ENCODE measurements around the gene SLC6A19. TPM values are rescaled to one million over a fixed set of nuclear protein-coding genes. Genes with fewer than 3 reads are reported as not detected.

Gene SLC6A19
- total RNA-seq, 2 experiments from 2014 or later, result not detected

DNA sequence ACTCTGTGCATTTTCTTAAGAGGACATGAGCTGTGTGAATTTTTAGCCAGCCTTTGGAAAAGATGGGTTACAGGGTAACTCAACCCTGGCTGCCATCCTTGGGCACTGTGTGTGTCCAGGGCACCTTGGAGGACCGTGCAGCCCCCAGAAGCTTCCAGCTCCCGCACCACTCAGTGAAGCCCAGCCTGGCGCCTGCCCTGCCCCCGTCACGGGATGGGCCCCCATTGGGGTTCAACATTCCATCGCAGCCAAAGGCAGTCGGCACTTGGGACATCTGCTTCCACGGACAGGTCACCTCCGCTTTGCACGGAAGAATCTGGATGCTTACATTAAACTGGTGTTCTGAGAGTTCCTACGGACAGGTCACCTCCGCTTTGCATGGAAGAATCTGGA, 21.9 kb downstream of the SLC6A19 start:
- ATAC-seq (ENCODE audit: poor library complexity), result no peak
- no peak overlapping the region for H3K27ac ChIP-seq (ENCODE audit: low read depth in 1 of 2, low read length in 2 of 2)
- no peaks in the 10 kb centered on the region for H3K9me3 ChIP-seq (ENCODE audit: control insufficient read depth in 1 of 2, insufficient read depth in 1 of 2, low read length in 2 of 2)
- H3K27me3 Mint-ChIP-seq, result no peaks in the 10 kb centered on the region
- CTCF ChIA-PET, result no interaction called here
- no peaks in the 10 kb centered on the region for H3K27me3 ChIP-seq (ENCODE audit: control insufficient read depth in 1 of 2, insufficient read depth in 2 of 2, low read length in 2 of 2)
- intact Hi-C loops (cut with DNase I, micrococcal nuclease), result no loop called here
- H3K36me3 ChIP-seq (ENCODE audit: insufficient read depth, low read length), result no peaks in the 10 kb centered on the region
- no peak overlapping the region for H3K4me3 Mint-ChIP-seq
- peaks cover 6% of the 10 kb centered on the region for H3K4me1 Mint-ChIP-seq (ENCODE audit: low read depth)
- H3K27ac Mint-ChIP-seq, result no peak overlapping the region
- H3K4me1 ChIP-seq (ENCODE audit: insufficient read depth, low read length), result no peaks in the 10 kb centered on the region
- TF ChIP-seq, protein P1, sequence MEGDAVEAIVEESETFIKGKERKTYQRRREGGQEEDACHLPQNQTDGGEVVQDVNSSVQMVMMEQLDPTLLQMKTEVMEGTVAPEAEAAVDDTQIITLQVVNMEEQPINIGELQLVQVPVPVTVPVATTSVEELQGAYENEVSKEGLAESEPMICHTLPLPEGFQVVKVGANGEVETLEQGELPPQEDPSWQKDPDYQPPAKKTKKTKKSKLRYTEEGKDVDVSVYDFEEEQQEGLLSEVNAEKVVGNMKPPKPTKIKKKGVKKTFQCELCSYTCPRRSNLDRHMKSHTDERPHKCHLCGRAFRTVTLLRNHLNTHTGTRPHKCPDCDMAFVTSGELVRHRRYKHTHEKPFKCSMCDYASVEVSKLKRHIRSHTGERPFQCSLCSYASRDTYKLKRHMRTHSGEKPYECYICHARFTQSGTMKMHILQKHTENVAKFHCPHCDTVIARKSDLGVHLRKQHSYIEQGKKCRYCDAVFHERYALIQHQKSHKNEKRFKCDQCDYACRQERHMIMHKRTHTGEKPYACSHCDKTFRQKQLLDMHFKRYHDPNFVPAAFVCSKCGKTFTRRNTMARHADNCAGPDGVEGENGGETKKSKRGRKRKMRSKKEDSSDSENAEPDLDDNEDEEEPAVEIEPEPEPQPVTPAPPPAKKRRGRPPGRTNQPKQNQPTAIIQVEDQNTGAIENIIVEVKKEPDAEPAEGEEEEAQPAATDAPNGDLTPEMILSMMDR (IDR thresholded peaks at IDR 0.05), result no peak
- POLR2A ChIA-PET, result no interaction called here
- H3K4me3 ChIP-seq (ENCODE audit: low read length), result no peak overlapping the region
- no peaks in the 10 kb centered on the region for H3K36me3 Mint-ChIP-seq (ENCODE audit: low read depth)
- H3K9me3 Mint-ChIP-seq, result no peaks in the 10 kb centered on the region
- no peak for DNase-seq

DNA sequence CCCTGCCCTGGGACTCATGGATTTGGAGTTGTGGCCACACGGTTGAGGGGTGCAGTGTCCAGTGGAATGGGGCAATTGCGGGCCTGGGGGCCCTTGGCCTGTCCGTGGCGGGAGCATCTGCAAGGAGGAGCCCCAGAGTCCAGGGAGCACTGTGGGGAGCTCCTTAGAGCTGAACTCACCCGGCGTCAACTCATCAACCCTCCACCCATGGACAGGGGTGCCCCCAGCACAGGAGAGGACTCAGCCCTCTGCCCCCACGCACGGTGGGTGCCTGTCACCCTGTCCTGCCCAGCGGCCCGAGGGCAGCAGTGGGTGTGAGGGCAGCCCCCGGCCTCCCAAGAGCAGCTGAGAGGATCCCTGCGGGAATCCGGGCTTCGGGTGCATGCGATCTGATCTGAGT, 23.2 kb downstream of the SLC6A19 start:
- DNase-seq (no peak), ATAC-seq (ENCODE audit: poor library complexity) (no peak)
- Mint-ChIP-seq H3K9me3 (no peaks in the 10 kb centered on the region), H3K4me1 (ENCODE audit: low read depth) (peaks cover 11% of the 10 kb centered on the region), H3K4me3 (no peak overlapping the region), H3K27ac (no peak overlapping the region), H3K36me3 (ENCODE audit: low read depth) (no peaks in the 10 kb centered on the region), H3K27me3 (peaks cover 6% of the 10 kb centered on the region)
- intact Hi-C loops (cut with DNase I, micrococcal nuclease), result no loop called here
- H3K9me3 ChIP-seq (ENCODE audit: control insufficient read depth in 1 of 2, insufficient read depth in 1 of 2, low read length in 2 of 2), result no peaks in the 10 kb centered on the region
- POLR2A ChIA-PET, result no interaction called here
- H3K4me1 ChIP-seq (ENCODE audit: insufficient read depth, low read length), result no peaks in the 10 kb centered on the region
- TF ChIP-seq, protein P1 (IDR thresholded peaks at IDR 0.05), result no peak
- no peak overlapping the region for H3K4me3 ChIP-seq (ENCODE audit: low read length)
- CTCF ChIA-PET, result no interaction called here
- no peaks in the 10 kb centered on the region for H3K36me3 ChIP-seq (ENCODE audit: insufficient read depth, low read length)
- H3K27ac ChIP-seq (ENCODE audit: low read depth in 1 of 2, low read length in 2 of 2), result no peak overlapping the region
- peaks cover 0 to 2% of the 10 kb centered on the region in 2 experiments for H3K27me3 ChIP-seq (ENCODE audit: control insufficient read depth in 1 of 2, insufficient read depth in 2 of 2, low read length in 2 of 2)

DNA sequence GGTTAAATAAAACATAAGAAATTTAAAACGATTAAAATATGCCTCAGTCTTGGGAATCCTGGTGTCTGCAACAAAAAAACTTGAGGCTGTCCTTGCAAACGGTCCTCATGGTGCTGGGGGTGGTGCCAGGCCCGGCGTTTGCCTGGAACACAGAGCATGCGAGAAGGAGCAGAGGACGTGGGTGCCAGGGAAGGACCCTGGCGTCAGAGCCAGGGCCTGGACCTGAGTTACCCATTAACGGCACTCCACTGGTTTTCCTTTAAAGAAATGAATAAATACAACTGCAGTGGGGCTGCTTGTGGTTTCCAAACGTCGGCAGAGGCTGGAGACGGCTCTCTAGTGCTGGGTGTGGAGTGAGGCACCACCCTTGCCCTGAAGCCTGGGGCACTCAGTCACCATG, 23.7 kb downstream of the SLC6A19 start, which contains the start of gene SLC6A18:
Gene SLC6A18, plus strand, starts transcription at position 301 of the 400 bp plus-strand sequence. Its CDS starts 97 bp downstream, at position 398.
- no peak for DNase-seq
- ChIA-PET POLR2A (no interaction called here), CTCF (no interaction called here)
- H3K4me1 Mint-ChIP-seq (ENCODE audit: low read depth), result peaks cover 11% of the 10 kb centered on the region
- Histone ChIP-seq H3K4me1 (ENCODE audit: insufficient read depth, low read length) (no peaks in the 10 kb centered on the region), H3K36me3 (ENCODE audit: insufficient read depth, low read length) (no peaks in the 10 kb centered on the region), H3K9me3 (ENCODE audit: control insufficient read depth in 1 of 2, insufficient read depth in 1 of 2, low read length in 2 of 2) (no peaks in the 10 kb centered on the region), H3K27me3 (ENCODE audit: control insufficient read depth in 1 of 2, insufficient read depth in 2 of 2, low read length in 2 of 2) (peaks cover 0 to 2% of the 10 kb centered on the region in 2 experiments), H3K27ac (ENCODE audit: low read depth in 1 of 2, low read length in 2 of 2) (no peak within 1 kb of the TSS), H3K4me3 (ENCODE audit: low read length) (no peak within 1 kb of the TSS)
- H3K27me3 Mint-ChIP-seq, result peaks cover 6% of the 10 kb centered on the region
- H3K27ac Mint-ChIP-seq, result no peak within 1 kb of the TSS
- H3K4me3 Mint-ChIP-seq, result no peak within 1 kb of the TSS
- H3K36me3 Mint-ChIP-seq (ENCODE audit: low read depth), result no peaks in the 10 kb centered on the region
- no peak for ATAC-seq (ENCODE audit: poor library complexity)
- no peaks in the 10 kb centered on the region for H3K9me3 Mint-ChIP-seq
- TF ChIP-seq, protein P1 (IDR thresholded peaks at IDR 0.05), result no peak
- intact Hi-C loops (cut with DNase I, micrococcal nuclease), result no loop called here
